ENCODE measurements around the gene TXNDC11.

GRCh38 chr16:11634312-11634711, 108.3 kb downstream of the TXNDC11 start:
- TF ChIP-seq YY1 (IDR thresholded peaks at IDR 0.05; ENCODE audit: insufficient read depth, insufficient read length) (no peak), SUZ12 (IDR thresholded peaks at IDR 0.05; ENCODE audit: extremely low read depth, insufficient read depth, insufficient read length) (no peak)
